SK-N-SH (cell line): ENCODE measurements around the gene AP3S1.

Source experiments
- CTCF ChIP-seq: fragments of 200-600 bp; sonication (generic); IDR thresholded peaks from 2 replicates; pipeline ENCODE4 v1.6.1; 2017; ENCODE audit warnings: antibody characterized with exemption, mild to moderate bottlenecking, moderate library complexity
- EZH2phosphoT487 ChIP-seq: fragments of 200-600 bp; sonication (generic); IDR thresholded peaks from 2 replicates; pipeline ENCODE4 v1.6.1; 2017; ENCODE audit warnings: low read depth, mixed run types, mild to moderate bottlenecking, antibody characterized with exemption, moderate library complexity, borderline replicate concordance
- GABPA ChIP-seq: IDR thresholded peaks from 2 replicates; pipeline ENCODE4 v1.4.0; 2012; ENCODE audit warnings: low read depth, mild to moderate bottlenecking
- JUND ChIP-seq: IDR thresholded peaks from 2 replicates; pipeline ENCODE4 v1.4.0; 2012
- PBX3 ChIP-seq: IDR thresholded peaks from 2 replicates; pipeline ENCODE4; 2012
- POLR2AphosphoS5 ChIP-seq: IDR thresholded peaks from 2 replicates; pipeline ENCODE4 v1.6.1; 2012; ENCODE audit warnings: low read depth, low read length
- RFX5 ChIP-seq: IDR thresholded peaks from 2 replicates; pipeline ENCODE4 v1.6.1; 2012; ENCODE audit warnings: mild to moderate bottlenecking, improper control_type of control experiment, low read length
- ZBTB33 ChIP-seq: IDR thresholded peaks from 2 replicates; pipeline ENCODE4 v1.4.0; 2012; ENCODE audit warnings: low read depth, borderline replicate concordance

- TF ChIP-seq CTCF, result no peak
- TF ChIP-seq ZBTB33, result no peak
- no peak for TF ChIP-seq JUND
- TF ChIP-seq POLR2AphosphoS5, result no peak
- no peak for TF ChIP-seq PBX3
- TF ChIP-seq EZH2phosphoT487, result no peak
- TF ChIP-seq RFX5, result no peak
- no peak for TF ChIP-seq GABPA
These were observed 99.4 kb downstream of the AP3S1 start for GRCh38 chr5:115941051-115941675.
